T1000 (cell line): Measurements from ENCODE around the gene ROS1.
"Not testable (repeated sequence)": the region's sequence is repeated elsewhere in the genome, so short reads cannot be mapped to it uniquely, and the experiment has no call there.

Experiments used
- DNase-seq: peaks from one replicate; lab custom pipeline; 2025; ENCODE audit warnings: mixed read lengths; lab: John Stamatoyannopoulos, UW

The ROS1 gene

DNA sequence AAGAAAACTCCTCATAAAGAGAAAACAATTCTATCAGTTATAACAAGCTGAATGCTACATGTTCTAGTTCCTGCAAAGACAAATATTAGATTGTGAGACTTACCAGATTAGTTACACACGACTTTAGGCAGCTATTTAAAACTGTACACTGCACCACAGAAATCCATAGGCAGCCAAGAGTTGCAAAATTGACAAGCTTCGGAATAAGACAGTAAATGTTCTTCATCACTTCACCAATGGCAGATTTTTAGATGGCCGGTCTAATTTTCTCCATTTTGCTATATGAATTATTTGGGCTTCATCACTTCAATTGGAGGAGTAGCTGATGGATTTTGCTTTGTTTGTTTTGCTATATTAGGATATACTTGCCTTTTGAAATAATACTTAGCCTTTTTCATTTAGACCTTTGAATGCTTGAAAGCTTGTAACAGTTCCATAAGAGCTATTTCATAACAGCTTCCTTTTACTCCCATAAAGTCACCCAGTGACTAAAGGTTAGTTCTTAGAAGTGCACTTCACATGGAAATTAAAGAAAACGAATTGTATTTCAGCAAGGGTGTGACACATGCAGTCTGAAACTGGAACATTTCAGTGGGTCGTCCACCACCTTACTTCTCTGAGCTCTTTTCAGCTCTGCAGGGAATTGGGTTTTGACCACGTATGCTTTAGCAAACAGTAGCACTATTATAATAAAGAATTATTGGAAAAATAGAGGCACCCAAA, at the start of gene ROS1:
Gene ROS1, minus strand, starts transcription at position 512 of the 723 bp plus-strand sequence. Its CDS starts 286 bp downstream, at position 226.
- no peak for DNase-seq

GRCh38 chr6:117473401-117473800, 47.7 kb upstream of the ROS1 start:
- DNase-seq: no peak

DNA sequence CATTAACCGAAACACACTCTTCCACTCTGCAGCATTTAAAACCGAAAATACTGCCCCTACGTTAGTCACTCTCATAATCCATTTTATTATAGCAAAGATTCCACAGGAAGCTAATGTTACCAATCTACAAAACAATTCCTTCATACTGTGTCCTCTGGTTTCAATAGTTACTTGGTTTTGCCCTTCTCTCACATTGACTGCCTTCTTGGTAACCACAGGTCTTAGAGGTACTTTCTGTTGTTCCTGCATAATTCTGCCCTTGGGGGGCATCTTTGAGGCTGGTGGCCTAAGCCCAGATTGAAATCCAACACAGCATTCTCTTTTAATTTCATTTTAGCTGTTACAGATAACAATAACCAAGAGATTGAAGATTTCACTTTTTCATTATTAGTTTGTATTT, 46.9 kb upstream of the ROS1 start:
- no peak for DNase-seq

- no peak for DNase-seq
Observed at GRCh38 chr6:117469791-117470190, 44.0 kb upstream of the ROS1 start.

- DNase-seq: no peak
Observed at GRCh38 chr6:117469356-117469755, 43.6 kb upstream of the ROS1 start.

- not testable (repeated sequence) for DNase-seq
Observed at GRCh38 chr6:117468527-117468926, 42.8 kb upstream of the ROS1 start.

GRCh38 chr6:117467876-117468275, 42.1 kb upstream of the ROS1 start:
- DNase-seq: no peak

DNA sequence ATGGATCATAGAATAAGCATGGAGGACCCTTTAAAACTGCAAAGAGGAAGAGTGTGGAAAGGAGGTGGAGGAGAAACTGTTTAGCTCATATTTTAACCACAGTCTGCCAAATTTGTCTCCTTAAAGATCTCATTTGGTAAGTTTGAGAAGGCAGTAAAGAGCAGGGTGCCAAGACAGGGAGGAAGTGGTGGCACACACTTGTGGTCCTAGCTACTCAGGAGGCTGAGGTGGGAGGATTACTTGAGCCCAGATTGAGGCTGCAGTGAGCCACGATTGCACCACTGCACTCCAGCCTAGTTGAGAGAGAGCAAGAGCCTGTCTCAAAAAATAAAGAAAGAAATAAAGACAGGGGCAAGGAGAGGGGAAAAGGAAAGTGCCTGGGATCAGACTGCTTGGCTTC, 39.9 kb upstream of the ROS1 start:
- no peak for DNase-seq

DNA sequence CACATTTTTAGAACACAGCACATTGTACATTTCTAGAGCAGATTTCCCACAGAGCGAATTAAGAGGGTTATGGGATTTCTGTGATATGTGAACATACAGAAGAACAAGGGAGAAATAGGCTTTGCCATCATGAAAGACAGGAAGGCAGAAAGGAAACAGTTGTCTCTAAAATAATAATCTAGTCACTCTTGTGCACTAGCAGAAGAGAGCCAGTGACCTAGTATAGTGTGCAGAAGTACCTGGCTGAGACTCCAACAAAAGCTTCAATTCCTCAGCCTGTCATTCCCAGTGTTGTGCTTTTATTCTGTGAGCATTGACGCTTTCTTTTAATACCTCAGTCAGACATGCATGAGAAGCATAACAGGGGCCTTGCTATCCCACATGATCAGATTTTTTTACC, 39.0 kb upstream of the ROS1 start:
- DNase-seq: no peak

DNA sequence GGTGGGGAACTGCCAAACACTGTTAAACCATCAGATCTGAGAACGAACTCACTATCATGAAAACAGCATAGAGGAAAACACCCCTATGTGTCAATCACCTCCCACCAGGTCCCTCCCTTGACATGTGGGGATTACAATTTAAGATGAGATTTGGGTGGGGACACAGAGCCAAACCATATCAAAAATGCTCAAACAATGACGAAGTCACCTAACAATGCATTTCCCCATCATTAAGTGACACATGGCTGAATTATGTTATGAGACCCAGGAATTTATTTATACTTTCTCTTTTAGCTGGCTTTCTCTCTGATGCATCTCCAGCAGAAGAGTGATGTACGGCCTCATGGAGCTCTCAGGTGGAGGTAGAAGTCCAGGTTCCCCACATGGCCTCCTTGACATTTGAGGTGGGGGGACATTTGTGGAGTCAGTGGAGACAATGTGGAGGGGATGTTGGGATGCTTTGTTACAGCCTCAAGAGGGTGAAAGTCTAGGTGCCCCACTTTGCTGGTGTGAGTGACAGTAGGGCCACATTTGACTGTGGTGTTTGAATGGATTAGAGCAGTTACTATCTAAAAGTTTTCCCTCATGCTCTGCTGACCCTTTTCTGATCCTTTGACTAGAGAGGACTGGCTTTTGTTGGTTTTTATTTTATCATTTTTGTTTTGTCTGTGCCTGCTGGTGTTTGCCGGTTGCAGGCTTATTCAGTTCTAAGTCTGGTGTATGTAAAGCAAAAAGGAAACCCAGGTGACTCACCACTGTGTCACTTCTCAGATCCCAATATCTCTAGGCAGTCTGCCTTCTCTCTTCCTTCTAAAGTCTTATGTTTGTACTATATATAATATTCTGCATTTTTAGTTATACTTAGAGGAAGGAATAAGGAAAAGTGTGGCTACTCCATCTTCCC, 38.3 kb upstream of the ROS1 start:
- peak; percentile 33 for DNase-seq

GRCh38 chr6:117459204-117459944, 33.6 kb upstream of the ROS1 start:
- DNase-seq: no peak

- DNase-seq: no peak
Observed at GRCh38 chr6:117456998-117457397, 31.3 kb upstream of the ROS1 start.

DNA sequence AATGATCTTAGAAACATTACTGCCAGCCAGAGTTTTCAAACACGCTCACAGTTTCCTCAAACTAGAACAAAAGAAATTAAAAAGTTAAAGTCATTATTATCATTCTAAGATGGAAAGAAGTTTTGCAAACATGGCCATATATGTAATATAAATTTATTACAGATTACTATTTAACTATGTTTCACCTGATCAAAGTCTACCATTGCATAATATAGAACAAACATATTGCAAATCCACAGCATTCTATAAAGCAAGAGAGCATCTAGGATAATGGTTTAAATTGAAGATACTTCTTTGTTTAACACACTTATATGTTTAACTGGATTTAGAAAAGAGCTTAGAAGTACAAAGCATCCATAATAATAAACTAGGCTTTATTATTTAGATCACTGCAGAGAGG, 30.5 kb upstream of the ROS1 start:
- no peak for DNase-seq

DNA sequence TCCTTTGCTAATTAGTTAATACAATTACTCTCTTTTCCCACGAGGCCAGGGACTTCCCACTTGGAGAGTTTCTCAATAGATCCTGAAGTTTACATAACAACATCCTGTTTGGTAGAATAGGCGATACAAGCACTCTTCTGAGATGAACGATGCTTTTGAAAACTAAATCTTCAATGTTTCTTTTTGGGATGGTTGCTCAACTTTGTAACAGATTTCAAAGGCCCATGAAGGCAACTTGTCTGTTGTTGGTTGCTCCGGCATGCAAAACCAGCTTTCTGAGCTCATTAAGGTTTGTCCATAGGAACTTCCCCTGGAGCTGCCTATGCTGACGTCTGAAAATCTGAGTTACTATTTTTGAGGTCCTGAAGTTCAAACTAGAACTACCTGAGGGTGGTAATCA, 25.9 kb upstream of the ROS1 start:
- DNase-seq: no peak

DNA sequence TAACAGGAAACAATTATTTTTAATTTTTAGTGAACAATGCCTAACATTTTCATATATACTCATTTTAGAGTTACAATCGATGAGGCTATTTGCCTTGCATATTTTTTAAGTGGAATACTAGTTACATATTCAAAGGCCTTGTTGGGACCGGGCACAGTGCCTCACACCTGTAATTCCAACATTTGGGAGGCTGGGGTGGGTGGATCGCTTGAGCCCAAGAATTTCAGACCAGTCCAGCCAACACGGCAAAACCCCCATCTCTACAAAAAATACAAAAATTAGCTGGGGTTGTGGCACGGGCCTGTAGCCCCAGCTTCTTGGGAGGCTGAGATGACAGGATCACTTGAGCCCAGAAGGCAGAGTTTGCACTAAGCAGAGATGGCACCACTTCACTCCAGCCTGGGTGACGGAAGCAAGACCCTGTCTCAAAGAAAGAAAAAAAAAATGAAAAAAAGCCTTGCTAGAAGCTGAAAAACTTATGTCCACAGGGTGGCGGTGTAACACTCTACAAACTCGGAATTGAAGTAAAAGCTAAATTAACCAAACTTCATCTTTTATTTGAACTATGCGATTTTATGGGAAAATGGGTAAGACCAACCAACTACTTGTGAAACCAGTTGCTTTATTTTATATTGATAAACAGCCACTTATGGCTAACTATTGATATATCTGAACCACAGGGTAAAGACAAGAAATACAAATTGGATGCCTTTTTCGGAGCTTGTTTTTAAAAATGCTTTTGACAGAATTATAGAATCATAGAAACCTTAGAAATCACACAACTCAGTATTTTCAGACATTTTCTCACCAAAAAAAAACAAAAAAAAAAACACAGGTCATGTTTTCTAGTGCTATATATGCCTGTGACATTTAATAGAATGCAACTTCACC, 24.1 kb upstream of the ROS1 start:
- no peak for DNase-seq

DNA sequence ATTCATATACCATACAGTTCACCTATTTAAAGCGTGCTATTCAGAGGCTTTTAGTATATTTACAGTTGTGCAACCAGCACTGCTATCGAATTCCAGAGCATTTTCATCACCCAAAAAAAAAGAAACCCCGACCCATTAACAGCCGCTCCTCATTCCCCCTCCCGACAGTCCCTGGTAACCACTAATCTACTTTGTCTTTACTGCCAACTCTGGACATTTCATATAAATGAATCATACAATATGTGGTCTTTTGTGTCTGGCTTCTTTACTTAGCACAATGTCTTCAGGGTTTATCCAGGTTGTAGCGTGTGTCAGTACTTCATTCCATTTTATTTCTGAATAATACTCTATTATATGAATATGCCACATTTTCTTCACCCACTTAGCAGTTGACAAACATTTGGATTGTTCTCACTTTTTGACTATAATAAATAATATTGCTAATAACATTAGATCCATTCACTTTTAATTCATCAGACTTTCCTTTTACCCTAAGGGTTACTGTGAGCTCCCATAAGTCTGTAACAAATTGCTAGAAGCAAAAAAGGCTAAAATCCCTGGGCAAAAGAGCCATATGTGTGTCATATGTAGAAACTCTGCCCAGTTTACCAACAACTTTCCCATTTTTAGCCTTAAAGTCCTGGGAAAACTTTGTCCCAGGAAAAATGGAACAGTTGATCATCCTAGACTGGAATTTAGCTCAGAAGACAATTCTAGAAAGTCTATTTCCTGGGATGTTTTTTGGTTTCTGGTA, 23.2 kb upstream of the ROS1 start:
- DNase-seq: peak; percentile 48

- DNase-seq: no peak
Observed at GRCh38 chr6:117448011-117448410, 22.3 kb upstream of the ROS1 start.

- DNase-seq: no peak
Observed at GRCh38 chr6:117446861-117447260, 21.1 kb upstream of the ROS1 start.

DNA sequence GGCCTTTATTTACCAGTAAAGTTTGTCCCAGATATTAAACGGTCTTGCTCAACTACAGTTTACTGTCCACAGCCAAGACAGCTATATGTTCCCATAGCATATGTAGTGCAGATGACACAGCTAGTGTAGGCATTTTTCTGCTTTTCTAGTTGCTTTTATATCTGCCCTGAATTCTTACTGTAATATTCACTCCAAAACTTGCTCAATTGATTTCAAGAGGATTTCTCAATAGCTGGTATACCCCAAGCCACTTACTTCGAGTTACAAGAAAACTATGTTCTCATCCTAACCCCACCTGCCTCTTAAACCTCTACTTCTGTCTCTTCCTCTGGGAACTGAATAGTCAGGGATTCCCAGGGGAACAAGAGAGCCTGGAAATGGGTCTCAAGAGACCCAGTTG, 18.9 kb upstream of the ROS1 start:
- DNase-seq: no peak

DNA sequence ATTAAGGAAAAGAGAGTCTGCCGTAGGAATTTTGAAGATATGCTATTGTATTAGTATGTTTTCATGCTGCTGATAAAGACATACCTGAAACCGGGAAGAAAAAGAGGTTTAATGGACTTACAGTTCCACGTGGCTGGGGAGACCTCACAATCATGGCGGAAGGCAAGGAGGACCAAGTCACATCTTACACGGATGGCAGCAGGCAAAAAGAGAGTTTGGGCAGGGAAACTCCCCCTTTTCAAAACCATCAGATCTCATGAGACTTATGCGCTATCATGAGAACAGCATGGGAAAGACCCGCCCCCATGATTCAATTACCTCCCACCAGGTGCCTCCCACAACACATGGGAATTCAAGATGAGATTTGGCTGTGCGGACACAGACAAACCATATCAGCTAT, 16.6 kb upstream of the ROS1 start:
- not testable (repeated sequence) for DNase-seq

DNA sequence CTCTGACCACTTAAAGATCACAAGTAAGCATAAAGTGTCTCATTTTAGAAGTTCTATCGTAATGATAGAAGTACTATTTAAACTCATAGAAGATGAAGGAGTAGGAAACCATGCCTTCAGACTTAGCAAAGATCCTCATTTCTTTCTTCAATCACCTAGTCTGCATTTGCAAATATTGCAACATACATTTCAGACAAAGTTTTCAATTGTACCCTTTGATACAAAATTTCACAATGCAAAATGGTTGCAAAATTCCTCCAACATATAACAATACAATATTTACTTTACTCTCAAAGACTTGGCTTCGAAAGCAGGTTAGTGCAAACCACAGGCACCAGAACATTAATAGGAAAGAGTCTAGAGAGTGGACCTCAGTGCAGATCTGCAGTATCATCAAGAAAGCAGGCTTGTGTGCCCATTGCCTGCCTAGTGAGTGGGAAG, 16.1 kb upstream of the ROS1 start:
- no peak for DNase-seq
